ENCODE results near the gene CEBPB.
"Not testable (repeated sequence)": the region's sequence is repeated elsewhere in the genome, so short reads cannot be mapped to it uniquely, and the experiment has no call there.

Gene CEBPB

GRCh38 chr20:50193199-50193835 is 2.7 kb downstream of the CEBPB start:
- no peak for DNase-seq (ENCODE audit: low read depth, low spot score)

GRCh38 chr20:50193836-50194421 is 3.3 kb downstream of the CEBPB start:
- DNase-seq (ENCODE audit: low read depth, low spot score), result no peak

- DNase-seq (ENCODE audit: low read depth, low spot score), result no peak
Measured at GRCh38 chr20:50194422-50194830, 3.8 kb downstream of the CEBPB start.

GRCh38 chr20:50194831-50195523 is 4.3 kb downstream of the CEBPB start:
- no peak for DNase-seq (ENCODE audit: low read depth, low spot score)

GRCh38 chr20:50195524-50196120 is 5.0 kb downstream of the CEBPB start:
- DNase-seq (ENCODE audit: low read depth, low spot score), result no peak

- no peak for DNase-seq (ENCODE audit: low read depth, low spot score)
Measured at GRCh38 chr20:50196248-50196647, 5.6 kb downstream of the CEBPB start.

GRCh38 chr20:50196896-50197295 is 6.3 kb downstream of the CEBPB start:
- DNase-seq (ENCODE audit: low read depth, low spot score), result no peak

GRCh38 chr20:50197463-50198179 is 7.0 kb downstream of the CEBPB start:
- no peak for DNase-seq (ENCODE audit: low read depth, low spot score)

- no peak for DNase-seq (ENCODE audit: low read depth, low spot score)
Measured at GRCh38 chr20:50198180-50198666, 7.6 kb downstream of the CEBPB start.

- no peak for DNase-seq (ENCODE audit: low read depth, low spot score)
Measured at GRCh38 chr20:50198716-50199115, 8.1 kb downstream of the CEBPB start.

- no peak for DNase-seq (ENCODE audit: low read depth, low spot score)
Measured at GRCh38 chr20:50199703-50200102, 9.1 kb downstream of the CEBPB start.

- DNase-seq (ENCODE audit: low read depth, low spot score), result no peak
Measured at GRCh38 chr20:50200482-50201104, 10.0 kb downstream of the CEBPB start.

GRCh38 chr20:50201710-50202109 is 11.1 kb downstream of the CEBPB start:
- not testable (repeated sequence) for DNase-seq (ENCODE audit: low read depth, low spot score)

GRCh38 chr20:50202677-50203076 is 12.0 kb downstream of the CEBPB start:
- DNase-seq (ENCODE audit: low read depth, low spot score), result no peak

- DNase-seq (ENCODE audit: low read depth, low spot score), result no peak
Measured at GRCh38 chr20:50203951-50204937, 13.6 kb downstream of the CEBPB start.

- DNase-seq (ENCODE audit: low read depth, low spot score), result no peak
Measured at GRCh38 chr20:50207026-50207425, 16.4 kb downstream of the CEBPB start.

GRCh38 chr20:50208085-50208491 is 17.5 kb downstream of the CEBPB start:
- DNase-seq (ENCODE audit: low read depth, low spot score), result no peak

- DNase-seq (ENCODE audit: low read depth, low spot score), result not testable (repeated sequence)
Measured at GRCh38 chr20:50208815-50209214, 18.2 kb downstream of the CEBPB start.

GRCh38 chr20:50210066-50210619 is 19.5 kb downstream of the CEBPB start:
- no peak for DNase-seq (ENCODE audit: low read depth, low spot score)

GRCh38 chr20:50211091-50211490 is 20.5 kb downstream of the CEBPB start:
- no peak for DNase-seq (ENCODE audit: low read depth, low spot score)

All from activated naive CD8-positive, alpha-beta T cell treated with anti-CD3 and anti-CD28 coated beads, Interleukin-2, amount 50 U/mL, for 16 hours (primary cell).